HCT116 (cell line): ENCODE data around the gene GPC5.

ENCODE experiments used
- JUND ChIP-seq: IDR thresholded peaks from 2 replicates; pipeline ENCODE4 v1.6.1; 2012
- POLR2A ChIP-seq: IDR thresholded peaks from 2 replicates; pipeline ENCODE4 v1.7.0; 2011; ENCODE audit warnings: borderline replicate concordance; ENCODE audit not compliant: insufficient read depth, insufficient read length; ENCODE audit errors: extremely low read depth
- POLR2AphosphoS5 ChIP-seq: IDR thresholded peaks from 2 replicates; pipeline ENCODE4 v1.6.1; 2011; ENCODE audit warnings: mild to moderate bottlenecking, low read depth, low read length, moderate library complexity
- RAD21 ChIP-seq: IDR thresholded peaks from 2 replicates; pipeline ENCODE4 v1.6.1; 2012; ENCODE audit warnings: low read depth, mild to moderate bottlenecking
- SP1 ChIP-seq: IDR thresholded peaks from 2 replicates; pipeline ENCODE4 v1.6.1; 2012; ENCODE audit warnings: low read depth
- YY1 ChIP-seq: IDR thresholded peaks from 2 replicates; pipeline ENCODE4 v1.6.1; 2011; ENCODE audit warnings: low read length, low read depth, moderate library complexity, mild to moderate bottlenecking; ENCODE audit not compliant: insufficient replicate concordance; ENCODE audit errors: extremely low read depth
- TF ChIP-seq, protein P1 (sequence below): IDR thresholded peaks from 2 replicates; pipeline ENCODE4 v1.6.1; 2012
- TF ChIP-seq, protein P2 (sequence below), 3 experiments: fragments of 200-600 bp in 1 of 3; sonication (generic) in 1 of 3; IDR thresholded peaks in 2 of 3; conservative IDR thresholded peaks in 1 of 3; 2 replicates each; pipeline ENCODE4 v1.5.1; 2012 to 2017; ENCODE audit warnings: low read depth in 2 of 3, low read length in 2 of 3, antibody characterized with exemption in 1 of 3, borderline replicate concordance in 1 of 3, control low read depth in 1 of 3, mild to moderate bottlenecking in 1 of 3, mixed read lengths in 1 of 3, mixed run types in 1 of 3, moderate library complexity in 1 of 3; ENCODE audit not compliant: insufficient read depth in 1 of 3

DNA sequence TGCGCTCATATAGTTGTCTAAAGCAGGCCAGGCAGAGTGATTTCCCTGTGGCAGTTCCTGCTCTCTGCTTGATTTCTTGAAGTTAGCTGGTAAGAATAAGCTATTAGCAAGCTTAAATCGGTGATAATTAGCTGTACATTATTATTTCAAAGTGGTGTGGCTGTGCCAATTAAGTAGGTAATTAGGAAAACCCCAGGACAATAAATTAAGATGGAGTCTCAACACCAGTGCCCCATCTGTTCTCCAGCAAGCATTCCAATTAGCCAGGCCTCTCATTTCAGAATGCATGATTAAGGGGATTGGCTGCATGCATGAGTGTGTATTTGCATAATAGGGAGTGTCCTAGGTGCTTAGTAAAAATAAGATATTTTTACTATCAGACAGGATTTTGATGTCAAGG is 342.3 kb downstream of the GPC5 start:
- no peak for TF ChIP-seq POLR2A
- TF ChIP-seq, protein P1, sequence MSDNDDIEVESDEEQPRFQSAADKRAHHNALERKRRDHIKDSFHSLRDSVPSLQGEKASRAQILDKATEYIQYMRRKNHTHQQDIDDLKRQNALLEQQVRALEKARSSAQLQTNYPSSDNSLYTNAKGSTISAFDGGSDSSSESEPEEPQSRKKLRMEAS = no peak
- no peak for TF ChIP-seq RAD21
- TF ChIP-seq, protein P2, sequence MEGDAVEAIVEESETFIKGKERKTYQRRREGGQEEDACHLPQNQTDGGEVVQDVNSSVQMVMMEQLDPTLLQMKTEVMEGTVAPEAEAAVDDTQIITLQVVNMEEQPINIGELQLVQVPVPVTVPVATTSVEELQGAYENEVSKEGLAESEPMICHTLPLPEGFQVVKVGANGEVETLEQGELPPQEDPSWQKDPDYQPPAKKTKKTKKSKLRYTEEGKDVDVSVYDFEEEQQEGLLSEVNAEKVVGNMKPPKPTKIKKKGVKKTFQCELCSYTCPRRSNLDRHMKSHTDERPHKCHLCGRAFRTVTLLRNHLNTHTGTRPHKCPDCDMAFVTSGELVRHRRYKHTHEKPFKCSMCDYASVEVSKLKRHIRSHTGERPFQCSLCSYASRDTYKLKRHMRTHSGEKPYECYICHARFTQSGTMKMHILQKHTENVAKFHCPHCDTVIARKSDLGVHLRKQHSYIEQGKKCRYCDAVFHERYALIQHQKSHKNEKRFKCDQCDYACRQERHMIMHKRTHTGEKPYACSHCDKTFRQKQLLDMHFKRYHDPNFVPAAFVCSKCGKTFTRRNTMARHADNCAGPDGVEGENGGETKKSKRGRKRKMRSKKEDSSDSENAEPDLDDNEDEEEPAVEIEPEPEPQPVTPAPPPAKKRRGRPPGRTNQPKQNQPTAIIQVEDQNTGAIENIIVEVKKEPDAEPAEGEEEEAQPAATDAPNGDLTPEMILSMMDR (IDR thresholded peaks at IDR 0.05 in 2 of 3, conservative IDR thresholded peaks at IDR 0.05 in 1 of 3; ENCODE audit: borderline replicate concordance in 1 of 3, insufficient read depth in 1 of 3, low read depth in 2 of 3, low read length in 2 of 3) = no peak
- TF ChIP-seq POLR2AphosphoS5 = no peak
- no peak for TF ChIP-seq YY1
- no peak for TF ChIP-seq SP1
- TF ChIP-seq JUND = no peak
